GM23248 (cell line): ENCODE results near the gene VASH1. TPM values are rescaled to one million over a fixed set of nuclear protein-coding genes. Genes with fewer than 3 reads are reported as not detected.

Experiments used
- DNase-seq: peaks from one replicate; pipeline ENCODE4 v3.0.0-alpha.2; 2015
- H2AFZ ChIP-seq: fragments of 200-600 bp; sonication (generic); 2 replicates; pipeline ENCODE4 v1.6.1; 2016; ENCODE audit warnings: antibody characterized with exemption
- H3F3A ChIP-seq: fragments of 200-600 bp; sonication (generic); 2 replicates; pipeline ENCODE4 v1.6.1; 2016; ENCODE audit warnings: mild to moderate bottlenecking, antibody characterized with exemption, mixed run types; ENCODE audit not compliant: insufficient read depth
- H3K27ac ChIP-seq: fragments of 200-600 bp; sonication (generic); 2 replicates; pipeline ENCODE4 v1.5.1; 2016; ENCODE audit warnings: mild to moderate bottlenecking
- H3K27me3 ChIP-seq: fragments of 200-600 bp; sonication (generic); replicated peaks from 2 replicates; pipeline ENCODE4 v1.6.1; 2016; ENCODE audit warnings: mild to moderate bottlenecking; ENCODE audit not compliant: insufficient read depth
- H3K36me3 ChIP-seq: fragments of 200-600 bp; sonication (generic); 2 replicates; pipeline ENCODE4 v1.6.1; 2016; ENCODE audit warnings: low read depth, mild to moderate bottlenecking
- H3K4me1 ChIP-seq: fragments of 200-600 bp; sonication (generic); 2 replicates; pipeline ENCODE4 v1.6.1; 2016; ENCODE audit warnings: mild to moderate bottlenecking; ENCODE audit not compliant: insufficient read depth
- H3K4me2 ChIP-seq: fragments of 200-600 bp; sonication (generic); one replicate; pipeline ENCODE4 v1.6.1; 2016; ENCODE audit warnings: mild to moderate bottlenecking; ENCODE audit not compliant: unreplicated experiment
- H3K4me3 ChIP-seq: fragments of 200-600 bp; sonication (generic); 2 replicates; pipeline ENCODE4 v1.5.1; 2016; ENCODE audit warnings: mild to moderate bottlenecking
- H3K79me2 ChIP-seq: fragments of 200-600 bp; sonication (generic); 2 replicates; pipeline ENCODE4 v1.6.1; 2016; ENCODE audit warnings: mild to moderate bottlenecking; ENCODE audit not compliant: insufficient read depth
- H3K9ac ChIP-seq: fragments of 200-600 bp; sonication (generic); 2 replicates; pipeline ENCODE4 v1.6.1; 2016; ENCODE audit warnings: mild to moderate bottlenecking
- H3K9me2 ChIP-seq: fragments of 200-600 bp; sonication (generic); 2 replicates; pipeline ENCODE4 v1.6.1; 2016; ENCODE audit warnings: mixed run types, mild to moderate bottlenecking, moderate library complexity; ENCODE audit not compliant: insufficient read depth
- H3K9me3 ChIP-seq: fragments of 200-600 bp; sonication (generic); one replicate; pipeline ENCODE4 v1.6.1; 2017; ENCODE audit warnings: low read depth
- H4K20me1 ChIP-seq: fragments of 200-600 bp; sonication (generic); 2 replicates; pipeline ENCODE4 v1.6.0; 2016; ENCODE audit not compliant: insufficient read depth
- EZH2 ChIP-seq: fragments of 200-600 bp; sonication (generic); IDR thresholded peaks from 2 replicates; pipeline ENCODE4 v1.6.1; 2018; ENCODE audit warnings: antibody characterized with exemption, mild to moderate bottlenecking; ENCODE audit not compliant: insufficient read depth, poor library complexity, severe bottlenecking
- EZH2phosphoT487 ChIP-seq: fragments of 200-600 bp; sonication (generic); IDR thresholded peaks from 2 replicates; pipeline ENCODE4 v1.6.1; 2018; ENCODE audit warnings: antibody characterized with exemption, moderate library complexity, mild to moderate bottlenecking, low read depth; ENCODE audit not compliant: insufficient read depth
- WGBS, 2 experiments: methylation state at CpG; one replicate each; pipeline ENCODE4 v1.1.6; 2015 to 2017; ENCODE audit warnings: low lambda C conversion rate in 2 of 2, low coverage in 1 of 2; ENCODE audit errors: missing lambda C conversion rate in 2 of 2; 5-methylcytosine and 5-hydroxymethylcytosine counted together
- in situ Hi-C: fragments of 300-500 bp; cut with MboI; formaldehyde crosslinking; loops from 2 replicates; pipeline ENCODE4 v1.15.0; 2020
- polyA plus RNA-seq: library from polyadenylated mRNA; unstranded; fragments of >200 nt; fragmentation: Nextera tagmentation; extraction: Ambion mirVana; gene quantifications from 2 replicates; pipeline ENCODE4 v1.2.1, GENCODE V29; 2016
- total RNA-seq: library from RNA; depleted of rRNA; stranded (reverse); fragments of >200 nt; shearing (Covaris generic); gene quantifications from 2 replicates; pipeline ENCODE4 v1.2.3, GENCODE V29; 2014; rRNA removed

Gene VASH1
- total and polyA plus RNA-seq, 2 experiments from 2014 or later: 2.2 to 2.6 TPM

DNA sequence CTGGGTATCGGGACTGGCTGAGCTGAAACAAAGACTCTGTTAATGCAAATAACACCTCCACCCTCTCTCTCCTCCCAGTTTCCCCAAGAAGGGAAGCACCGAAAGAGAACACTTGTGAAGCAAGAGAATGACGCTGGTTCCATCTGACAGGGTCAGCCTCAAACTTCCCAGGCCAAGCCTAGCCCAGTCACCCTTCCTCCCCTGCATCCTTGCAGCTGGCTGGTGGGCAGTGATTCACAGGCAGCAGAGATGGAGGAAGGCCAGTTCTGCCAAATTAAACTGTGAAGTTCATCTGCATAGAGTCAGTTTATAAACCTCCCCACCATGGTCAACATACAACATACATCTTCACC is 67.7 kb downstream of the VASH1 start:
- no peaks in the 10 kb centered on the region for H3K36me3 ChIP-seq
- H2AFZ ChIP-seq: no peak overlapping the region
- H4K20me1 ChIP-seq: no peaks in the 10 kb centered on the region
- H3K4me2 ChIP-seq: no peak overlapping the region
- H3K9ac ChIP-seq: no peak overlapping the region
- in situ Hi-C loops: no loop called here
- H3K9me3 ChIP-seq: no peaks in the 10 kb centered on the region
- no peak for TF ChIP-seq EZH2phosphoT487
- no peak for TF ChIP-seq EZH2
- H3K4me3 ChIP-seq: no peak overlapping the region
- no peaks in the 10 kb centered on the region for H3F3A ChIP-seq
- H3K27me3 ChIP-seq: no peaks in the 10 kb centered on the region
- H3K4me1 ChIP-seq: no peaks in the 10 kb centered on the region
- DNase-seq: peak; percentile 34
- H3K79me2 ChIP-seq: no peaks in the 10 kb centered on the region
- H3K27ac ChIP-seq: no peak overlapping the region
- no peaks in the 10 kb centered on the region for H3K9me2 ChIP-seq
- WGBS, 2 experiments: 74 to 79% methylated on average over 3 of the region's 3 CpGs

DNA sequence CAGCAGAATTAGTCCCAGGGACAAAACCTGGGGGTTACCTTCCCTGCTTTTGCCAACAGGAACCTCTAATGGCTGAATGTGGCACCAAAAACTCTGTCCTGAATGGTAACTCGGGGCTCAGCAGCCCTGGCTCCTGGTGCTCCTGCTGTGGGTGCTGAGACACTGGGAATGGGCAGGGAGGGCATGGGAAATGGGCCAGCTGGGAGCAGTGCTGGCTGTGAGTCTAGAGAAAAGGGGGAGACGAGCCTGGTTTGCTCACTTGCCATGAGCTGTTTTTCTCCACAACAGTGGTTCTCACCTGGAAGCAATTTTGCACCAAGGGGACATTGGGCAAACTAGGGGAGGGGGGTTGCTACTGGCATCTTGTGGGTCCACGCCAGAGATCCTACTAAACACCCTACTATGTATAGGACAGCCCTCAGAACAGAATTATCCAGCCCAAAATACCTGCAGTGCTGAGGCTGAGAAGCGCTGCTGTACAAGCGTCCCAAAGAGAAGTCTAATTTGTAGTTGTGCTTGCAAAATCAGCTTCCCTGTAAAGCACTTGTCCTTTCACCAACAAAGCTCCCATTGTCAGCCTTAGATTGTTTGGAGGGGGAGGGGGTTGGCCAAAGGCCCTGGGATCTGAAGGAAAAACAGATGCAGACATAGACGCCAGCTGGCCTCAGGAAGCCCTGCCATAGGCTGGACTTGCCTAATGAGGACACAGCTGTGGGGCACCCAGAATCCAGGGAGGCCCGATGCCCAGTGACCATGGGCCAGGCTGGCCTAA is 68.6 kb downstream of the VASH1 start:
- Histone ChIP-seq H3K4me3 (no peak overlapping the region), H3K27ac (no peak overlapping the region), H4K20me1 (no peaks in the 10 kb centered on the region), H2AFZ (no peak overlapping the region), H3K4me2 (no peak overlapping the region), H3K9ac (no peak overlapping the region), H3K79me2 (no peaks in the 10 kb centered on the region), H3F3A (no peaks in the 10 kb centered on the region), H3K27me3 (no peaks in the 10 kb centered on the region), H3K9me2 (no peaks in the 10 kb centered on the region), H3K36me3 (no peaks in the 10 kb centered on the region), H3K9me3 (no peaks in the 10 kb centered on the region), H3K4me1 (no peaks in the 10 kb centered on the region)
- in situ Hi-C loops: no loop called here
- no peak for DNase-seq
- TF ChIP-seq EZH2: no peak
- TF ChIP-seq EZH2phosphoT487: no peak
- 37 to 39% methylated on average over 7 of the region's 7 CpGs for WGBS, 2 experiments

DNA sequence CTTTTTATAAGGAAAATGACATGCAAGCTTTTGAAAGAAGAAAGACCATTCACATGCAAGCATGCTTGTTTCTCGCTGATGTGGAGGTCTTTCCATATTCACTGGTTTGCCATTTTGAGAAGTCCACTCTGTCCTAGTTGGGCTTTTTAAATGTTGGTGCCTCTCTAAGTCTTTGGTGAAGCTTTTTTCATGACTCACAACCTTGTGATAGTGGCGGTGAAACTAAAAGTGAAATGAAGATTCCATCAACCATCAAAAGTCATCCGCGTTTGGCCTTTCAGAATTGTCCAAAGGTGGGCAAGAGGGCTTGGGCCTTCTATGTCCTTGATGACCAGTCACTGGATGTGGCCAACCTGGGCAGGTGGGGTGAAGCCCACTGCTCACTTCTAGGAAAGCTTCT is 69.3 kb downstream of the VASH1 start:
- TF ChIP-seq EZH2phosphoT487 (no peak), EZH2 (no peak)

GRCh38 chr14:76832503-76832988 is 71.3 kb downstream of the VASH1 start:
- no peak overlapping the region for H3K9ac ChIP-seq
- no peaks in the 10 kb centered on the region for H3K4me1 ChIP-seq
- TF ChIP-seq EZH2phosphoT487 (no peak), EZH2 (no peak)
- peaks cover 7% of the 10 kb centered on the region; the same call in 1 of the 2 replicates for H3K27me3 ChIP-seq
- no peaks in the 10 kb centered on the region for H3K9me3 ChIP-seq
- no peak overlapping the region for H3K4me3 ChIP-seq
- H3F3A ChIP-seq: no peaks in the 10 kb centered on the region
- H2AFZ ChIP-seq: no peak overlapping the region
- H4K20me1 ChIP-seq: no peaks in the 10 kb centered on the region
- H3K9me2 ChIP-seq: no peaks in the 10 kb centered on the region
- no peak overlapping the region for H3K27ac ChIP-seq
- no peaks in the 10 kb centered on the region for H3K79me2 ChIP-seq
- in situ Hi-C loops: no loop called here
- no peak for DNase-seq
- H3K4me2 ChIP-seq: no peak overlapping the region
- WGBS, 2 experiments: 10 to 17% methylated on average over 1 of the region's 1 CpG
- no peaks in the 10 kb centered on the region for H3K36me3 ChIP-seq

More for the DNA sequence above, 69.3 kb downstream of the VASH1 start:
- H3K9ac ChIP-seq: no peak overlapping the region
- H3K27me3 ChIP-seq: no peaks in the 10 kb centered on the region
- H3K9me2 ChIP-seq: no peaks in the 10 kb centered on the region
- H2AFZ ChIP-seq: no peak overlapping the region
- no peaks in the 10 kb centered on the region for H3F3A ChIP-seq
- H3K4me1 ChIP-seq: no peaks in the 10 kb centered on the region
- no peaks in the 10 kb centered on the region for H3K36me3 ChIP-seq
- H3K4me2 ChIP-seq: no peak overlapping the region
- WGBS, 2 experiments: 75 to 78% methylated on average over 4 of the region's 4 CpGs
- in situ Hi-C loops: no loop called here
- H3K27ac ChIP-seq: no peak overlapping the region
- H4K20me1 ChIP-seq: no peaks in the 10 kb centered on the region
- H3K9me3 ChIP-seq: no peaks in the 10 kb centered on the region
- no peaks in the 10 kb centered on the region for H3K79me2 ChIP-seq
- H3K4me3 ChIP-seq: no peak overlapping the region
- no peak for DNase-seq

Other genes with a start within 250 kb of the VASH1 start
- gene ANGEL1, start 51.4 kb downstream of the VASH1 start, total RNA-seq: 3.7 and 7.3 TPM in 2 replicates
- gene ANGEL1, start 51.4 kb downstream of the VASH1 start, polyA plus RNA-seq: 4.9 TPM in 2 replicates
- not detected in 2 replicates for gene LRRC74A, start 64.9 kb downstream of the VASH1 start, total RNA-seq
- gene LRRC74A, start 64.9 kb downstream of the VASH1 start, polyA plus RNA-seq: not detected in 2 replicates